Measurements from ENCODE around the gene SLC10A6. TPM values are rescaled to one million over a fixed set of nuclear protein-coding genes. Genes with fewer than 3 reads are reported as not detected.

SLC10A6 gene
- total RNA-seq, 1 experiment from 2014 or later = not detected

DNA sequence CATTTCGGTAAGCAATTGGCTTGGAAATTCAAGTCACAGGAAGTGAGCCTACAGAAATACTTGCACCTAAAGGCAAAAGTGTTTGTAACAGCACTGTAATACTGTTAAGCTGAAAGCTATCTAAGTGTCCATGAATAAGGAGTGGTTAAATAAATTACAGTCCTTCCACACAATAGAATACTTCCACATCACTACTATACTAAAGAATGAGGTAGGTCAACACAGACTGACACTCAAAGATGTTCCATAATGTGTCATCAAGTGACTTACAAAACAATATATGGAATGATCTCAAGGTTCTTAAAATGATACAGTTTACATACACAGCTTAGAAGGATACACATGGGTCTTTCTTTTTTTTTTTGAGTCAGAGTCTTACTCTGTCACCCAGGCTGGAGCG lies 27.0 kb downstream of the SLC10A6 start:
- no peak overlapping the region for H2BK120ac ChIP-seq (ENCODE audit: low read depth, low read length, poor library complexity, severe bottlenecking)
- Mint-ChIP-seq H3K27me3 (ENCODE audit: low read depth) (no peaks in the 10 kb centered on the region), H3K9me3 (no peaks in the 10 kb centered on the region), H3K27ac (no peak overlapping the region), H3K4me3 (no peak overlapping the region), H3K36me3 (ENCODE audit: insufficient read depth in 1 of 3, low read depth in 3 of 3) (no peaks in the 10 kb centered on the region), H3K4me1 (peaks cover 0 to 5% of the 10 kb centered on the region in 2 experiments; a peak in 2 of 4 replicates)
- no peak overlapping the region for H4K5ac ChIP-seq (ENCODE audit: insufficient read length, low read depth, low read length)
- DNase-seq = no peak
- no peak overlapping the region for H3K14ac ChIP-seq (ENCODE audit: insufficient read depth, low read length)
- no peak overlapping the region for H2BK5ac ChIP-seq (ENCODE audit: insufficient read length, low read length)
- H3T11ph ChIP-seq (ENCODE audit: low read length) = no peak overlapping the region
- no peak overlapping the region for H2BK12ac ChIP-seq (ENCODE audit: insufficient read length, low read depth, low read length)
- no peak overlapping the region for H4K91ac ChIP-seq (ENCODE audit: insufficient read length, low read depth, low read length)
- TF ChIP-seq, protein P1, sequence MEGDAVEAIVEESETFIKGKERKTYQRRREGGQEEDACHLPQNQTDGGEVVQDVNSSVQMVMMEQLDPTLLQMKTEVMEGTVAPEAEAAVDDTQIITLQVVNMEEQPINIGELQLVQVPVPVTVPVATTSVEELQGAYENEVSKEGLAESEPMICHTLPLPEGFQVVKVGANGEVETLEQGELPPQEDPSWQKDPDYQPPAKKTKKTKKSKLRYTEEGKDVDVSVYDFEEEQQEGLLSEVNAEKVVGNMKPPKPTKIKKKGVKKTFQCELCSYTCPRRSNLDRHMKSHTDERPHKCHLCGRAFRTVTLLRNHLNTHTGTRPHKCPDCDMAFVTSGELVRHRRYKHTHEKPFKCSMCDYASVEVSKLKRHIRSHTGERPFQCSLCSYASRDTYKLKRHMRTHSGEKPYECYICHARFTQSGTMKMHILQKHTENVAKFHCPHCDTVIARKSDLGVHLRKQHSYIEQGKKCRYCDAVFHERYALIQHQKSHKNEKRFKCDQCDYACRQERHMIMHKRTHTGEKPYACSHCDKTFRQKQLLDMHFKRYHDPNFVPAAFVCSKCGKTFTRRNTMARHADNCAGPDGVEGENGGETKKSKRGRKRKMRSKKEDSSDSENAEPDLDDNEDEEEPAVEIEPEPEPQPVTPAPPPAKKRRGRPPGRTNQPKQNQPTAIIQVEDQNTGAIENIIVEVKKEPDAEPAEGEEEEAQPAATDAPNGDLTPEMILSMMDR (conservative IDR thresholded peaks at IDR 0.05) = no peak
- H4K8ac ChIP-seq (replicated peaks; ENCODE audit: insufficient read length, low read depth, low read length) = no peak overlapping the region
- no CpG with 5 or more reads among the region's 2 CpGs for WGBS (ENCODE audit: extremely low coverage, insufficient read length, low lambda C conversion rate)
- H3K9ac ChIP-seq (ENCODE audit: extremely low read depth, insufficient read length, low read length) = no peak overlapping the region
- H3K27ac ChIP-seq (ENCODE audit: insufficient read length, low read depth, low read length) = no peak overlapping the region
- H3K79me1 ChIP-seq (ENCODE audit: insufficient read depth, low read depth, low read length, poor library complexity, severe bottlenecking) = no peaks in the 10 kb centered on the region
- no peak overlapping the region for H3K56ac ChIP-seq (ENCODE audit: insufficient read length, low read depth, low read length)
- H2BK20ac ChIP-seq (ENCODE audit: low read depth, low read length, poor library complexity, severe bottlenecking) = no peak overlapping the region
- no peaks in the 10 kb centered on the region for H3K4me1 ChIP-seq (ENCODE audit: insufficient read depth, low read length)
- no peak overlapping the region for H3K4ac ChIP-seq (ENCODE audit: low read depth, low read length)
- no peaks in the 10 kb centered on the region for H3K9me3 ChIP-seq (ENCODE audit: control insufficient read depth, low read depth, low read length)
- H2AK5ac ChIP-seq (ENCODE audit: insufficient read length, low read length) = no peak overlapping the region
- no peaks in the 10 kb centered on the region for H3K23me2 ChIP-seq (ENCODE audit: insufficient read length, low read depth, low read length, poor library complexity, severe bottlenecking)
- H3K18ac ChIP-seq (ENCODE audit: insufficient read length, low read depth, low read length) = no peak overlapping the region
- no peaks in the 10 kb centered on the region for H4K20me1 ChIP-seq (ENCODE audit: control insufficient read depth, insufficient read depth, insufficient read length)
- H2BK15ac ChIP-seq (ENCODE audit: low read depth, low read length) = no peak overlapping the region
- H3K27me3 ChIP-seq (ENCODE audit: insufficient read depth, low read length) = no peaks in the 10 kb centered on the region
- H3K4me2 ChIP-seq (ENCODE audit: insufficient read depth, insufficient read length, low read length) = no peak overlapping the region
- no peak overlapping the region for H2AFZ ChIP-seq (ENCODE audit: low read length)
- no peaks in the 10 kb centered on the region for H3K79me2 ChIP-seq (ENCODE audit: insufficient read depth, low read length)
- no peak overlapping the region for H3K23ac ChIP-seq (ENCODE audit: insufficient read length, low read depth, low read length)

Measured in H9 (cell line).